Nephron (organoid): ENCODE data around the gene SPTBN1.

ENCODE experiments used
- H3K27ac Mint-ChIP-seq, 3 experiments: 2 replicates each; pipeline ENCODE4 v1.8.0; 2020; ENCODE audit warnings: mixed read lengths in 3 of 3, mild to moderate bottlenecking in 2 of 3, moderate library complexity in 1 of 3
- H3K27me3 Mint-ChIP-seq: 2 replicates; pipeline ENCODE4 v1.8.0; 2021; ENCODE audit warnings: low read depth, mild to moderate bottlenecking, moderate library complexity, mixed read lengths
- H3K36me3 Mint-ChIP-seq: 2 replicates; pipeline ENCODE4 v1.8.0; 2020; ENCODE audit warnings: low read depth, mixed read lengths
- H3K4me1 Mint-ChIP-seq: 2 replicates; pipeline ENCODE4 v1.8.0; 2020; ENCODE audit warnings: mixed read lengths
- H3K4me3 Mint-ChIP-seq, 3 experiments: 2 replicates each; pipeline ENCODE4 v1.8.0; 2020; ENCODE audit warnings: mild to moderate bottlenecking in 3 of 3, mixed read lengths in 3 of 3, moderate library complexity in 2 of 3
- H3K9me3 Mint-ChIP-seq: 2 replicates; pipeline ENCODE4 v1.8.0; 2020; ENCODE audit warnings: mixed read lengths
- TF ChIP-seq, protein P1 (sequence below), 3 experiments: fragments of 200-600 bp; sonication (generic); IDR thresholded peaks; one replicate each; pipeline ENCODE4 v1.5.0; 2021; ENCODE audit warnings: antibody characterized with exemption in 3 of 3; ENCODE audit not compliant: unreplicated experiment in 3 of 3

The SPTBN1 gene

DNA sequence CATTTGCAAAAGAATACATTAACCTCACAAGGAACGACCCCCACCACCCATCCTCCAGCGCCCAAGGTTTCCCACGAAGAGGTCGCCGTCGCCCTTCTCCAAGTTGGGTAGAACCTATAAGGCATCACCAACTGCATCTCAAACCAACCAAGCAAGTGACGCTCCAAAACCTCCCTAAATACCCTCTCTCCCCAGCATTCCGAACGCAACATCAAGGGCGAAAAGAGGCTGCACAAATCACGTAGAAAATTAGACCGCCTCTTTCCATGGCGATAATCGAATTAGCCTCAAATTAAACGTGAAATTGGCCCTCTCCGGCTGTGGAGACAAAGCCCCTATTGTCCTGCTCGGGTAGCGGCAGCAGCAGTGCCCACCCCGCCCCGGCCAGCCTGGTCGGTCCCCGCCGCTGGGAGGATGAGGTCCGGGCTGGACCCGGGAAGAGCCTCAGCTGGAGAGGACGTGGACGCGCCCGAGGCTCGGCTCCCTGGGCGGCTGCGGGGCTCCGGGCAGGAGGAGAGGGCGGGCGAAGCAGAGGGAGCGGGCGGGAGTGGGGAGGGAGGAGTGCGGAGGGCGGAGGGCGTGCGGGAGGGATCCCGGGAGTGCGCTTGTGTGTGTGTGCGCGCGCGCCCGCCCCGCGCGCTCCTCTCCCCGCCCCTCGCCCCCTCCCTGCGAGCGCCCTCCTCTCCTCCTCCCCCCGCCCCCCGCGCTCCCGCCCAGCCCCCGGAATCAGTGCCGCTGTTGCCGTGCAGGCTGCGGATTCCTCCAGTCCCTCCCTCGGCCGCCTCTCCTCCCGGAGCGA is at the start of gene SPTBN1:
SPTBN1 (plus strand) TSS at position 765 of the 799 bp plus-strand sequence. CDS start 70,092 bp downstream, outside the sequence.
- peaks cover 9% of the 10 kb centered on the region for H3K27me3 Mint-ChIP-seq
- no peaks in the 10 kb centered on the region for H3K36me3 Mint-ChIP-seq
- peaks cover 29% of the 10 kb centered on the region for H3K4me1 Mint-ChIP-seq
- H3K4me3 Mint-ChIP-seq, result peak within 1 kb of the TSS; percentile 92 to 99 (median 96)
- H3K27ac Mint-ChIP-seq, result peak within 1 kb of the TSS; percentile 88 to 94 (median 94)
- no peaks in the 10 kb centered on the region for H3K9me3 Mint-ChIP-seq
- TF ChIP-seq, protein P1, sequence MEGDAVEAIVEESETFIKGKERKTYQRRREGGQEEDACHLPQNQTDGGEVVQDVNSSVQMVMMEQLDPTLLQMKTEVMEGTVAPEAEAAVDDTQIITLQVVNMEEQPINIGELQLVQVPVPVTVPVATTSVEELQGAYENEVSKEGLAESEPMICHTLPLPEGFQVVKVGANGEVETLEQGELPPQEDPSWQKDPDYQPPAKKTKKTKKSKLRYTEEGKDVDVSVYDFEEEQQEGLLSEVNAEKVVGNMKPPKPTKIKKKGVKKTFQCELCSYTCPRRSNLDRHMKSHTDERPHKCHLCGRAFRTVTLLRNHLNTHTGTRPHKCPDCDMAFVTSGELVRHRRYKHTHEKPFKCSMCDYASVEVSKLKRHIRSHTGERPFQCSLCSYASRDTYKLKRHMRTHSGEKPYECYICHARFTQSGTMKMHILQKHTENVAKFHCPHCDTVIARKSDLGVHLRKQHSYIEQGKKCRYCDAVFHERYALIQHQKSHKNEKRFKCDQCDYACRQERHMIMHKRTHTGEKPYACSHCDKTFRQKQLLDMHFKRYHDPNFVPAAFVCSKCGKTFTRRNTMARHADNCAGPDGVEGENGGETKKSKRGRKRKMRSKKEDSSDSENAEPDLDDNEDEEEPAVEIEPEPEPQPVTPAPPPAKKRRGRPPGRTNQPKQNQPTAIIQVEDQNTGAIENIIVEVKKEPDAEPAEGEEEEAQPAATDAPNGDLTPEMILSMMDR (IDR thresholded peaks at IDR 0.05; ENCODE audit: unreplicated experiment in 3 of 3), result no peak

DNA sequence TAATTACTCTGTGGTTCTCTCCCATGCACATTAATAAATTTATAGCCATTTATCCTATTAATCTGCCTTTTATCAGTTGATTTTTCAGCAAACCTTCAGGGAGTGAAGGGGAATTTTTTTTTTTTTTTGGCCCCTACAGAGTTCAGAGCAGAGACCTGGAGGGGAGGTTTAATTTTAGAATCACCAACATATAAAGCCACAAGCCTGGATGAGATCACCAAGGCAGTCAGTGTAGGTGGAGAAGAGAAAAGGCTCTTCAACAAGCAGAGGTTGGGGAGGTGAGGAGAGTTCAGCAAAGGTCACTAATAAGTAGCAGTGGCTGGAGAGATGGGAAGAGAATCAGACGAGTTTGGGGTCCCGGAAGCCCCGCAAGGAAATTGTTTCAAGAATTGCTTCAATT is 48.4 kb upstream of the SPTBN1 start:
- H3K36me3 Mint-ChIP-seq, result no peaks in the 10 kb centered on the region
- TF ChIP-seq, protein P1 (IDR thresholded peaks at IDR 0.05; ENCODE audit: unreplicated experiment in 3 of 3), result no peak
- peaks cover 47% of the 10 kb centered on the region for H3K4me1 Mint-ChIP-seq
- H3K27me3 Mint-ChIP-seq, result no peaks in the 10 kb centered on the region
- no peaks in the 10 kb centered on the region for H3K9me3 Mint-ChIP-seq
- H3K4me3 Mint-ChIP-seq, result no peak overlapping the region
- peak overlapping the region in 1 of 3 experiments; percentile 10 for H3K27ac Mint-ChIP-seq

DNA sequence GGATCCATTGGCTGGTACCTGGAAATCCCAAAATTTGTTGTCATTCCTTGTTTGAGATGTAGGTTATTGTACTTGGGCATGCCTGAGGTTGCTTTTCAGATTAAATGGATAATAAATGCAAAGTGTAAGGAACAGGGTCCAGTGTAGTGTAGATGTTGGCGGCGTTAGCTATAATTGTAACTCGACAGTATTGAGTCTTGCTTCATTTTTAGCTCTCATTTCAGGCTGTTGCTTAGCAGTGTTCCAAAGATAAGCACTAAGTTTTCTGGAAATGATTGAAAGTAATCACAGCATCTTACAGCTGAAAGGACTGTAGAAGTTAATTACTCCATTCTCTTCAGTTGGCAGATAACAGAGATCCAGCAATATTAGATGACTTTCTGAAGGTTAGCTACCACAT is 47.8 kb upstream of the SPTBN1 start:
- Mint-ChIP-seq H3K4me1 (peaks cover 47% of the 10 kb centered on the region), H3K9me3 (no peaks in the 10 kb centered on the region), H3K36me3 (no peaks in the 10 kb centered on the region), H3K27ac (peak overlapping the region in 1 of 3 experiments; percentile 10), H3K27me3 (no peaks in the 10 kb centered on the region), H3K4me3 (no peak overlapping the region)
- TF ChIP-seq, protein P1 (IDR thresholded peaks at IDR 0.05; ENCODE audit: unreplicated experiment in 3 of 3), result no peak

DNA sequence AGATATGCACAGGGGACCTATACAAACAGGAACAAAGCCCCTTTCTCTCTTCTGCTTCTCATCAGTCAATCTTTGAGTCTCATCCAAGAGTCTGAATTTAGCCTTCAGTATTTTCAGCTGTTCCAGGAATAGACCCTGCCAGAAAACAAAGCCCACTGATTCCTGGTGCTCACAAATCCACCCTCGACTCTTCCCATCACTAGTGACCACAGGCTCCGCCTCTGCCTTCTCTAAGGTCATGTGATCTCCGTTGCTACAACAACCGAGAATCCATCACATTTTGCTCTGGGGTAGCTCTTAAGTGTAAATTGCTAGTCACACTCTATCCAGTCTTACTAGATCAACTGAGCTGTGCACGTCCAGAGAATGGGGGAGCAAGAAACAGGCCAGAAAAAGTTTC is 46.4 kb upstream of the SPTBN1 start:
- H3K9me3 Mint-ChIP-seq, result no peaks in the 10 kb centered on the region
- H3K27ac Mint-ChIP-seq, result peak overlapping the region in 2 of 3 experiments; percentile 15 to 23
- no peaks in the 10 kb centered on the region for H3K36me3 Mint-ChIP-seq
- H3K4me1 Mint-ChIP-seq, result peaks cover 47% of the 10 kb centered on the region
- no peaks in the 10 kb centered on the region for H3K27me3 Mint-ChIP-seq
- TF ChIP-seq, protein P1 (IDR thresholded peaks at IDR 0.05; ENCODE audit: unreplicated experiment in 3 of 3), result no peak
- H3K4me3 Mint-ChIP-seq, result peak overlapping the region in 1 of 3 experiments; percentile 7

DNA sequence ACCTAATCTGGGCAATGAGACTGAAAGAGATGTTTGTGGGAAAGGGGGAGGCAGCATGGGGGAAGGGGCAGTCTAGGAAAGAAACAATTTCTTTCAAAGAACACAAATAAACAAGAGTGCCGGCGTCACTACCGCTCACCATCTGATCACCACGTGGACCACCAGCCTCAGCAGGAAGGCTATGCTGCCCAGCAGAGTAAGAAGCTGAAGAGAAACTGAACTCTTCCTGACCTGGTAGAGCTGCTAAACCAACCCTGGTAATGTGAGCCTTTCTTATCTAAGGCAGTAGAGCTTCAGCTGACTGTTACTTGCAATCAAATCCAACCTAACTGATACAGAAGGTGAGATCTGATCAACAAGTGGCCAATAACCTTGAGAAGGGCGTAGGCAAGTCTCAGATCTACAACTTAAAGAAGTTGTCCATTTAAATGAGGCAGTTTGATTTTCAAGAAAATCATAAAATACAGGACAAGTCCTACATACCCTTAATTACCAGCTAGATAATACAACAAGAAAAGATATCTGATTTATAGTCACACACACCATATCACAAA is 44.2 kb upstream of the SPTBN1 start:
- H3K4me3 Mint-ChIP-seq, result no peak overlapping the region
- no peak overlapping the region for H3K27ac Mint-ChIP-seq
- H3K36me3 Mint-ChIP-seq, result no peaks in the 10 kb centered on the region
- H3K9me3 Mint-ChIP-seq, result no peaks in the 10 kb centered on the region
- no peaks in the 10 kb centered on the region for H3K27me3 Mint-ChIP-seq
- TF ChIP-seq, protein P1 (IDR thresholded peaks at IDR 0.05; ENCODE audit: unreplicated experiment in 3 of 3), result no peak
- H3K4me1 Mint-ChIP-seq, result peaks cover 40% of the 10 kb centered on the region
